IMR-90 (cell line): ENCODE measurements around the gene C12orf56. TPM values are rescaled to one million over a fixed set of nuclear protein-coding genes. Genes with fewer than 3 reads are reported as not detected.

Experiments
- ATAC-seq: fragments of 200-7000 bp; cut with Tn5 transposase; 2 replicates; pipeline ENCODE4 v1.9.1; 2020; ENCODE audit warnings: low read depth, mild to moderate bottlenecking, moderate library complexity
- BruUV-seq: library from RNA; stranded (reverse); fragments of 400-500 nt; replicated peaks from 2 replicates; lab custom pipeline; 2021; lab: Mats Ljungman, UMichigan
- CTCF ChIA-PET: fragments of 300-600 bp; formaldehyde crosslinking; extraction: SDS; loops from one replicate; lab custom pipeline; 2021; ENCODE audit warnings: antibody characterized with exemption; lab: Yijun Ruan, JAX
- POLR2A ChIA-PET: fragments of 300-600 bp; sonication (Branson Sonifier 250); formaldehyde crosslinking; loops from one replicate; lab custom pipeline; 2022; ENCODE audit warnings: antibody characterized with exemption; ENCODE audit not compliant: unreplicated experiment; lab: Charles Lee
- DNase-seq: peaks from one replicate; pipeline ENCODE4 v3.0.0; 2013
- H2AFZ ChIP-seq: replicated peaks from 2 replicates; pipeline ENCODE3; 2013; ENCODE audit warnings: low read length, mild to moderate bottlenecking; ENCODE audit not compliant: poor library complexity
- H2AK5ac ChIP-seq: 2 replicates; pipeline ENCODE4 v1.6.1; 2013; ENCODE audit warnings: low read depth, low read length, inconsistent platforms
- H2AK9ac ChIP-seq: replicated peaks from 2 replicates; pipeline ENCODE3; 2013; ENCODE audit warnings: mild to moderate bottlenecking, low read depth, low read length, moderate library complexity; ENCODE audit not compliant: poor library complexity
- H2BK120ac ChIP-seq: 2 replicates; pipeline ENCODE4 v1.6.1; 2013; ENCODE audit warnings: low read depth, low read length, inconsistent platforms
- H2BK15ac ChIP-seq: 3 replicates; pipeline ENCODE4 v1.6.1; 2013; ENCODE audit warnings: low read depth, low read length, inconsistent platforms
- H2BK20ac ChIP-seq: 2 replicates; pipeline ENCODE4 v1.6.1; 2013; ENCODE audit warnings: low read depth, mild to moderate bottlenecking, inconsistent platforms, low read length, moderate library complexity
- H2BK5ac ChIP-seq: 2 replicates; pipeline ENCODE4 v1.6.1; 2013; ENCODE audit warnings: mild to moderate bottlenecking, low read depth, low read length, inconsistent platforms; ENCODE audit not compliant: poor library complexity, severe bottlenecking
- H3K14ac ChIP-seq: replicated peaks from 2 replicates; pipeline ENCODE4 v1.6.1; 2013; ENCODE audit warnings: low read depth, low read length, inconsistent platforms
- H3K18ac ChIP-seq: 2 replicates; pipeline ENCODE4 v1.6.1; 2013; ENCODE audit warnings: low read depth, low read length, control low read depth
- H3K23ac ChIP-seq: 2 replicates; pipeline ENCODE4 v1.6.1; 2013; ENCODE audit warnings: low read depth, low read length, inconsistent platforms
- H3K27ac ChIP-seq: 2 replicates; pipeline ENCODE4 v1.5.1; 2013; ENCODE audit warnings: mild to moderate bottlenecking, control low read depth, low read length; ENCODE audit not compliant: insufficient read depth
- H3K27me3 ChIP-seq: 2 replicates; pipeline ENCODE4 v1.6.1; 2013; ENCODE audit warnings: low read length; ENCODE audit not compliant: control insufficient read depth, insufficient read depth
- H3K36me3 ChIP-seq: 2 replicates; pipeline ENCODE4 v1.6.1; 2013; ENCODE audit warnings: low read length, mixed read lengths; ENCODE audit not compliant: control insufficient read depth, insufficient read depth
- H3K4ac ChIP-seq: 2 replicates; pipeline ENCODE4 v1.6.1; 2013; ENCODE audit warnings: low read depth, low read length, inconsistent platforms
- H3K4me1 ChIP-seq: 2 replicates; pipeline ENCODE4 v1.6.1; 2013; ENCODE audit warnings: low read length, mixed read lengths; ENCODE audit not compliant: control insufficient read depth, insufficient read depth
- H3K4me2 ChIP-seq: 2 replicates; pipeline ENCODE4 v1.6.1; 2013; ENCODE audit warnings: low read depth, mild to moderate bottlenecking, control low read depth, low read length, moderate library complexity
- H3K4me3 ChIP-seq: 2 replicates; pipeline ENCODE4 v1.5.1; 2013; ENCODE audit warnings: low read depth, mild to moderate bottlenecking, control low read depth, low read length, moderate library complexity; ENCODE audit not compliant: insufficient read depth
- H3K56ac ChIP-seq: 2 replicates; pipeline ENCODE4 v1.6.1; 2013; ENCODE audit warnings: low read length, inconsistent platforms; ENCODE audit not compliant: insufficient read depth; ENCODE audit errors: extremely low read depth
- H3K79me1 ChIP-seq, 2 experiments: 2 replicates each; pipeline ENCODE4 v1.6.1; 2013; ENCODE audit warnings: low read length in 2 of 2, inconsistent platforms in 1 of 2, low read depth in 1 of 2
- H3K9ac ChIP-seq: 2 replicates; pipeline ENCODE4 v1.6.1; 2013; ENCODE audit warnings: low read depth, low read length, control low read depth
- H3K9me1 ChIP-seq: 2 replicates; pipeline ENCODE4 v1.6.1; 2013; ENCODE audit warnings: low read length, inconsistent platforms; ENCODE audit not compliant: insufficient read depth
- H3K9me3 ChIP-seq: 2 replicates; pipeline ENCODE4 v1.6.1; 2013; ENCODE audit warnings: low read length; ENCODE audit not compliant: control insufficient read depth, insufficient read depth
- H4K20me1 ChIP-seq: 2 replicates; pipeline ENCODE4 v1.6.1; 2013; ENCODE audit warnings: low read length, inconsistent platforms; ENCODE audit not compliant: insufficient read depth
- H4K5ac ChIP-seq: 2 replicates; pipeline ENCODE4 v1.6.1; 2013; ENCODE audit warnings: mild to moderate bottlenecking, low read depth, low read length, control low read depth
- H4K8ac ChIP-seq, 2 experiments: 2 replicates each; pipeline ENCODE4 v1.6.1; 2013; ENCODE audit warnings: low read depth in 2 of 2, low read length in 2 of 2, control low read depth in 1 of 2, inconsistent platforms in 1 of 2
- H4K91ac ChIP-seq: 2 replicates; pipeline ENCODE4 v1.6.1; 2013; ENCODE audit warnings: low read depth, low read length, inconsistent platforms; ENCODE audit not compliant: insufficient read depth
- CEBPB ChIP-seq: IDR thresholded peaks from 2 replicates; pipeline ENCODE4 v1.6.1; 2012; ENCODE audit warnings: low read depth, low read length, improper control_type of control experiment
- CHD1 ChIP-seq: IDR thresholded peaks from 2 replicates; pipeline ENCODE4 v1.6.1; 2012; ENCODE audit warnings: low read depth, low read length, improper control_type of control experiment
- MAZ ChIP-seq: IDR thresholded peaks from 2 replicates; pipeline ENCODE4 v1.6.1; 2012; ENCODE audit warnings: low read depth, mild to moderate bottlenecking, low read length, improper control_type of control experiment, moderate library complexity, borderline replicate concordance
- MXI1 ChIP-seq: IDR thresholded peaks from 2 replicates; pipeline ENCODE4 v1.6.1; 2012; ENCODE audit warnings: low read depth, mild to moderate bottlenecking, low read length, moderate library complexity, borderline replicate concordance
- NFE2L2 ChIP-seq: fragments of 150-350 bp; IDR thresholded peaks from 2 replicates; pipeline ENCODE4 v1.6.1; 2016; ENCODE audit warnings: low read depth, mild to moderate bottlenecking, low read length
- RAD21 ChIP-seq: IDR thresholded peaks from 2 replicates; pipeline ENCODE4 v1.6.1; 2012; ENCODE audit warnings: low read length, improper control_type of control experiment
- RCOR1 ChIP-seq: IDR thresholded peaks from 2 replicates; pipeline ENCODE4 v1.6.1; 2012; ENCODE audit warnings: mild to moderate bottlenecking, low read length, improper control_type of control experiment; ENCODE audit not compliant: insufficient replicate concordance
- RFX5 ChIP-seq: IDR thresholded peaks from 2 replicates; pipeline ENCODE4 v1.8.0; 2012; ENCODE audit warnings: low read depth, mild to moderate bottlenecking, low read length, moderate library complexity
- WGBS, 2 experiments: methylation state at CpG; one replicate each; pipeline versions ENCODE4 v1.1.5 to v1.1.7; 2013; ENCODE audit warnings: missing lambda C conversion rate in 2 of 2; ENCODE audit not compliant: insufficient read length in 1 of 2; ENCODE audit errors: extremely low coverage in 2 of 2; 5-methylcytosine and 5-hydroxymethylcytosine counted together
- dilution Hi-C: fragments of 300-500 bp; cut with HindIII; formaldehyde crosslinking; loops from one replicate; pipeline ENCODE4 v1.14.3; 2018; ENCODE audit warnings: low sequenced_read_pairs; ENCODE audit not compliant: unreplicated experiment
- in situ Hi-C: fragments of 300-500 bp; cut with MboI; formaldehyde crosslinking; loops from 3 replicates; pipeline ENCODE4 v1.14.3; 2019; ENCODE audit warnings: low sequenced_read_pairs, inconsistent platforms, mixed read lengths
- intact Hi-C: fragments of 100-400 bp; cut with micrococcal nuclease; formaldehyde crosslinking; loops from 2 replicates; pipeline ENCODE4 v1.10.0; 2022
- polyA plus RNA-seq, 3 experiments: library from polyadenylated mRNA; depleted of rRNA; stranded (reverse); fragments of >200 nt; gene quantifications; 2 replicates each; pipeline ENCODE4 v1.2.3, GENCODE V29; 2012; ENCODE audit warnings: low replicate concordance in 1 of 3
- total RNA-seq: library from RNA; depleted of rRNA; stranded (reverse); fragments of >200 nt; gene quantifications from 2 replicates; pipeline ENCODE4 v1.2.3, GENCODE V29; 2012
- TF ChIP-seq, protein P1 (sequence below): fragments of 150-350 bp; IDR thresholded peaks from 2 replicates; pipeline ENCODE4 v1.6.1; 2016; ENCODE audit warnings: low read depth, mild to moderate bottlenecking, low read length, moderate library complexity, borderline replicate concordance
- TF ChIP-seq, protein P2 (sequence below): conservative IDR thresholded peaks from 2 replicates; pipeline ENCODE4 v1.5.1; 2012; ENCODE audit warnings: mild to moderate bottlenecking, low read depth, low read length, improper control_type of control experiment
- TF ChIP-seq, protein P3 (sequence below): fragments of 150-350 bp; IDR thresholded peaks from 2 replicates; pipeline ENCODE4 v1.6.1; 2017; ENCODE audit warnings: mild to moderate bottlenecking, antibody characterized with exemption, low read length, low read depth

The C12orf56 gene
- total and polyA plus RNA-seq, 2 of the 4 experiments (the other 2 are of a cell fraction): 0.09 TPM; not detected in 1

- no CpG with 5 or more reads among the region's 2 CpGs for WGBS, 2 experiments
- H4K5ac ChIP-seq: no peak overlapping the region
- H3K4ac ChIP-seq: no peak overlapping the region
- ChIA-PET CTCF (interaction anchor here (1.3 kb wide), 1 partner anchor 583 kb away, joined by 3 read pairs; no protein-coding TSS in a partner anchor), POLR2A (no interaction called here)
- peaks cover 7% of the 10 kb centered on the region for H3K4me1 ChIP-seq
- H4K91ac ChIP-seq: no peak overlapping the region
- no peak overlapping the region for H2BK20ac ChIP-seq
- no TSS peak for BruUV-seq
- DNase-seq (no peak), ATAC-seq (no peak)
- no peaks in the 10 kb centered on the region for H3K9me3 ChIP-seq
- H2BK5ac ChIP-seq: no peak overlapping the region
- dilution Hi-C loops: no loop called here
- H2AFZ ChIP-seq: no peak overlapping the region
- no peak overlapping the region for H2AK5ac ChIP-seq
- peaks cover 33% of the 10 kb centered on the region for H3K36me3 ChIP-seq
- no peaks in the 10 kb centered on the region for H3K27me3 ChIP-seq
- H3K27ac ChIP-seq: no peak overlapping the region
- intact Hi-C loops: loop anchor here (5.0 kb wide), 1 partner anchor 36 kb away; no protein-coding TSS in a partner anchor
- no peak overlapping the region for H3K4me3 ChIP-seq
- no peak overlapping the region for H2BK15ac ChIP-seq
- H3K23ac ChIP-seq: no peak overlapping the region
- no peak overlapping the region for H3K4me2 ChIP-seq
- H2AK9ac ChIP-seq: no peak overlapping the region
- H3K14ac ChIP-seq: no peak overlapping the region
- H3K9ac ChIP-seq: no peak overlapping the region
- peaks cover 43 to 54% of the 10 kb centered on the region in 2 experiments for H3K79me1 ChIP-seq
- H3K18ac ChIP-seq: no peak overlapping the region
- no peak overlapping the region for H3K56ac ChIP-seq
- TF ChIP-seq NFE2L2 (no peak), MAZ (no peak), CEBPB (no peak), RFX5 (no peak), RAD21 (no peak), CHD1 (no peak), RCOR1 (no peak), MXI1 (no peak)
- TF ChIP-seq, protein P1, sequence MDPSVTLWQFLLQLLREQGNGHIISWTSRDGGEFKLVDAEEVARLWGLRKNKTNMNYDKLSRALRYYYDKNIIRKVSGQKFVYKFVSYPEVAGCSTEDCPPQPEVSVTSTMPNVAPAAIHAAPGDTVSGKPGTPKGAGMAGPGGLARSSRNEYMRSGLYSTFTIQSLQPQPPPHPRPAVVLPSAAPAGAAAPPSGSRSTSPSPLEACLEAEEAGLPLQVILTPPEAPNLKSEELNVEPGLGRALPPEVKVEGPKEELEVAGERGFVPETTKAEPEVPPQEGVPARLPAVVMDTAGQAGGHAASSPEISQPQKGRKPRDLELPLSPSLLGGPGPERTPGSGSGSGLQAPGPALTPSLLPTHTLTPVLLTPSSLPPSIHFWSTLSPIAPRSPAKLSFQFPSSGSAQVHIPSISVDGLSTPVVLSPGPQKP: no peak
- TF ChIP-seq, protein P2, sequence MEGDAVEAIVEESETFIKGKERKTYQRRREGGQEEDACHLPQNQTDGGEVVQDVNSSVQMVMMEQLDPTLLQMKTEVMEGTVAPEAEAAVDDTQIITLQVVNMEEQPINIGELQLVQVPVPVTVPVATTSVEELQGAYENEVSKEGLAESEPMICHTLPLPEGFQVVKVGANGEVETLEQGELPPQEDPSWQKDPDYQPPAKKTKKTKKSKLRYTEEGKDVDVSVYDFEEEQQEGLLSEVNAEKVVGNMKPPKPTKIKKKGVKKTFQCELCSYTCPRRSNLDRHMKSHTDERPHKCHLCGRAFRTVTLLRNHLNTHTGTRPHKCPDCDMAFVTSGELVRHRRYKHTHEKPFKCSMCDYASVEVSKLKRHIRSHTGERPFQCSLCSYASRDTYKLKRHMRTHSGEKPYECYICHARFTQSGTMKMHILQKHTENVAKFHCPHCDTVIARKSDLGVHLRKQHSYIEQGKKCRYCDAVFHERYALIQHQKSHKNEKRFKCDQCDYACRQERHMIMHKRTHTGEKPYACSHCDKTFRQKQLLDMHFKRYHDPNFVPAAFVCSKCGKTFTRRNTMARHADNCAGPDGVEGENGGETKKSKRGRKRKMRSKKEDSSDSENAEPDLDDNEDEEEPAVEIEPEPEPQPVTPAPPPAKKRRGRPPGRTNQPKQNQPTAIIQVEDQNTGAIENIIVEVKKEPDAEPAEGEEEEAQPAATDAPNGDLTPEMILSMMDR: no peak
- TF ChIP-seq, protein P3, sequence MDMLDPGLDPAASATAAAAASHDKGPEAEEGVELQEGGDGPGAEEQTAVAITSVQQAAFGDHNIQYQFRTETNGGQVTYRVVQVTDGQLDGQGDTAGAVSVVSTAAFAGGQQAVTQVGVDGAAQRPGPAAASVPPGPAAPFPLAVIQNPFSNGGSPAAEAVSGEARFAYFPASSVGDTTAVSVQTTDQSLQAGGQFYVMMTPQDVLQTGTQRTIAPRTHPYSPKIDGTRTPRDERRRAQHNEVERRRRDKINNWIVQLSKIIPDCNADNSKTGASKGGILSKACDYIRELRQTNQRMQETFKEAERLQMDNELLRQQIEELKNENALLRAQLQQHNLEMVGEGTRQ: no peak
- in situ Hi-C loops: loop anchor here (5.0 kb wide), 1 partner anchor 36 kb away; no protein-coding TSS in a partner anchor
- no peak overlapping the region for H2BK120ac ChIP-seq
- peaks cover 32% of the 10 kb centered on the region for H4K20me1 ChIP-seq
- H3K9me1 ChIP-seq: peaks cover 9% of the 10 kb centered on the region
- H4K8ac ChIP-seq: no peak overlapping the region; a peak in 1 of 4 replicates
These were observed 20.9 kb upstream of the C12orf56 start for GRCh38 chr12:64411427-64411826.
